Omental fat pad (tissue), 4 donors: ENCODE measurements around the gene FOXJ3. TPM values are rescaled to one million over a fixed set of nuclear protein-coding genes. Genes with fewer than 3 reads are reported as not detected.

Source experiments
- ATAC-seq: fragments of 150-250 bp; one replicate; pipeline ENCODE4 v1.9.1; 2016; ENCODE audit warnings: mild to moderate bottlenecking, moderate library complexity; ENCODE audit not compliant: low FRiP score
- DNase-seq: peaks from one replicate; pipeline ENCODE4 v3.0.0-alpha.2; 2019; ENCODE audit warnings: low spot score
- total RNA-seq, 4 donors: library from RNA; depleted of rRNA; stranded (reverse); fragments of >200 nt; gene quantifications; one replicate each; pipeline ENCODE4 v1.1.0, GENCODE V29; 2016
- TF ChIP-seq, protein P1 (sequence below), 3 donors: fragments of 450-650 bp; IDR thresholded peaks; one replicate each; pipeline ENCODE4 v1.5.1; 2016 to 2017; ENCODE audit warnings: antibody characterized with exemption in 3 of 3, mild to moderate bottlenecking in 3 of 3, moderate library complexity in 2 of 3

The FOXJ3 gene
- total RNA-seq, 4 donors from 2014 or later, result 49.7 to 83.5 (median 56.1) TPM

DNA sequence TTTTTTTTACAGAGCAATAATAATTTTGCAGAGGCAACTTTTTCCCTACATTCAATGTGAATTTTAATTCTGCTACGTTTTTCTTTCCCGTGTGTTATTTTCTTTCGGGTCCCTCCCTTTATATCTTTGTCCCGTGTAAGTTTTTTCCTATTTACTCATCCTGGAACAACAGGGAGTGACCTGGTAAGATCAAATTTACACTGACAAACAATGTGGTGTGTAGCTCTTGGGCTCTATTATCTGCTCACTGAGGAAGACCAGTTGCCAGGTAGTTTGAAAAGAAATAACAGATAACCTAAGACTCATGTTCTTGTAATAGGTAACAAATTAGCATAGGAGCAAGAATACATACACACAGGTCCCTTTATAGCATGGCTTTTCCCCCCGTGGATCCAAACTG lies 136.8 kb downstream of the FOXJ3 start:
- DNase-seq, result no peak
- TF ChIP-seq, protein P1, sequence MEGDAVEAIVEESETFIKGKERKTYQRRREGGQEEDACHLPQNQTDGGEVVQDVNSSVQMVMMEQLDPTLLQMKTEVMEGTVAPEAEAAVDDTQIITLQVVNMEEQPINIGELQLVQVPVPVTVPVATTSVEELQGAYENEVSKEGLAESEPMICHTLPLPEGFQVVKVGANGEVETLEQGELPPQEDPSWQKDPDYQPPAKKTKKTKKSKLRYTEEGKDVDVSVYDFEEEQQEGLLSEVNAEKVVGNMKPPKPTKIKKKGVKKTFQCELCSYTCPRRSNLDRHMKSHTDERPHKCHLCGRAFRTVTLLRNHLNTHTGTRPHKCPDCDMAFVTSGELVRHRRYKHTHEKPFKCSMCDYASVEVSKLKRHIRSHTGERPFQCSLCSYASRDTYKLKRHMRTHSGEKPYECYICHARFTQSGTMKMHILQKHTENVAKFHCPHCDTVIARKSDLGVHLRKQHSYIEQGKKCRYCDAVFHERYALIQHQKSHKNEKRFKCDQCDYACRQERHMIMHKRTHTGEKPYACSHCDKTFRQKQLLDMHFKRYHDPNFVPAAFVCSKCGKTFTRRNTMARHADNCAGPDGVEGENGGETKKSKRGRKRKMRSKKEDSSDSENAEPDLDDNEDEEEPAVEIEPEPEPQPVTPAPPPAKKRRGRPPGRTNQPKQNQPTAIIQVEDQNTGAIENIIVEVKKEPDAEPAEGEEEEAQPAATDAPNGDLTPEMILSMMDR (IDR thresholded peaks at IDR 0.05), result no peak
- ATAC-seq, result no peak

DNA sequence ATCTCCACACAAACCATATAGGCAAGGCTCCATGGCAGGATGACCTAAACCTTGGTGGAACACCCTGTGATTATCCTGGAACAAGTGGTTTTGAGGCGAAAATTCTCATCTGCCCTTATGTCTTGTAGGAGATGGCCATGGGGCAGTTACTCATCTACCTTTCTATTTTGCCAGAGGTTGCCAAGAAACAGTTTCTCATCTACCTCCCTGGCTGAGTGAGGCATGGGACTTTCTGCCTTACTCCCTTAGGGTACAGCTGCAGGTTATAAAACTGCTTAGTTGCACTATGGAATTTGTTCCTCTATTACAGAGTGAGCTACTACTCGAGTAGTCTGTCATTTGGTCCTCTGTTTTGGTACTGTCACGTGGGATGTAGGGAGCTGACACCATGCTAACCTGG lies 139.2 kb downstream of the FOXJ3 start:
- DNase-seq (no peak), ATAC-seq (no peak)
- TF ChIP-seq, protein P1 (IDR thresholded peaks at IDR 0.05), result no peak

DNA sequence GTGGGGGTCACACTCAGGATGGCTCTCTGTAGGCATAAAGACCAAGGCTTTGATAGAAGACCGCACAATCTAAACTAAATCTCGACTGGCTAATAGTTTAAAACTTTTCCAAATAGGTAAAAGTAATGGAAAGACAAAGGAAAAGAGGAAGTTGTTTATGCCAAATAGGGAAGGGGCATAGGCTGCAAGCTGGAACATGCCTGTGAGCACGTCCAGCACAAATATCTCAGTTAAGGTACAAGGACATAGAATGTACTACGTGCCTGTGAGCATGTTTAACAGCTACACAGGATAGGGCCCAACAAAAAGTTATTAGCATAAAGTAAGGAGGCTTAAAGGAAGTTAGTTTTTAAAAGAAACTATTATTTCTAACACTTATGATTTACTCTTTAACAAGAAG lies 142.9 kb downstream of the FOXJ3 start:
- TF ChIP-seq, protein P1 (IDR thresholded peaks at IDR 0.05), result no peak
- DNase-seq (no peak), ATAC-seq (no peak)

DNA sequence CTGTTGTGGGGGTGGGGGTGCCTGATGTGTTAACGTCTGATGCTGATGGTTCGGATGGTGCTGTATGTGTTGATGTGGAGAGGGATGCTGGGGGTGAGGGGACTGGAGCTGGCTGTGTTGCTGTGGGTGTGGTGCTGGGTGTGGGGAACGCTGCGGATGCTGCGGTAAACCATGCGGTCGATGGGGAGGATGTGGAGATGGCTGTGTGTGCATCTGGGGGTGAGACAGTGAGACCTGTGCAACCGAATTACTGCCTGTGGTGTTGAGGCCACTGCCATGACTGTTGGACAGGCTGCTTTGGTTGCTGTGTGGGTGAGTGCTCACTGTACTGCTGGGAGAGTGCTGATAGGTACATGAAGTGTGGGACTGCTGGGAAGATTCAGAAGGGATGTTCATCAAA lies 143.7 kb downstream of the FOXJ3 start:
- ATAC-seq (no peak), DNase-seq (no peak)
- TF ChIP-seq, protein P1 (IDR thresholded peaks at IDR 0.05), result no peak

DNA sequence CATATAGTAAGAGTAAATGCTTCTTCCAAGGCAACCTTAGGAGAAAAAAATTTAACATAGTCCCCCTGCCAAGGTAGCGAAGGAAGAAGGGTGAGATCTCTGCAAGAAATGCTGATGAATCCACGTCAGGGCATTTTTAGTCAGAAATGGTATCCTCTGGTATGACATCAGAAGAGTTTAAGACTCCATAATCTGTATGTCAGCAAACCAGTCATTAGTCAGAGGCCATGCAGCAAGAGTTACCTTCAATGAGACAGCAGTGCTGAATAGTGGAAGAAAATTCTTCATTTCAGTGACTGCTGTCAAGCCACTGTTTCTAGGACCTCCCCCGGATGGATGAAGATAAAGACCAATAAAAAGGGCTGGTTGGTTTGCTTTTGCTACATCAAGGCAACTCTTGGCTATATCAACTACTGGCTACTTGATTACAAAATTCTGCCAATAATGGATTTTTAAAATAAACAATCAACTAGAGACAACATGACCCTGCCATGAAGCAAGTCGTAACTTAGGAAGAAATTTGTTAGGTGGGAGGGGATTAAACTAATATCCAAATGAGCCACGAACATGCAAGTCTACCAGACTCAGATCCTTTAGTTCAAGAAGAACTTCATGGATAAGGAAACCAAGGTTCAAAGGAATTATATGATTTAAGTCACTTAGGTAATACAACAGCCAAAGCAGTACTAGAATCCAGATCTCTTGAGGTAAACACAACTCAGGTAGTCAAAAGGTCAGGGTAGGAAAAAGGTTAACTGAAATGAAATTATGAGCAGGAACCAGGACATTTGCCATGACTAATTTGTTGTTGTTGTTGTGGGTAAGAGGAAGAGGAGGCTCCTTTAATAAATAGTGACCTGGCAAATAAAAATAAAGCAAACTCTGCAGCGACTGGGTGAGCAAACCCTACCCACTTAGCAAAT lies 144.8 kb downstream of the FOXJ3 start:
- DNase-seq (no peak), ATAC-seq (no peak)
- TF ChIP-seq, protein P1 (IDR thresholded peaks at IDR 0.05), result no peak

DNA sequence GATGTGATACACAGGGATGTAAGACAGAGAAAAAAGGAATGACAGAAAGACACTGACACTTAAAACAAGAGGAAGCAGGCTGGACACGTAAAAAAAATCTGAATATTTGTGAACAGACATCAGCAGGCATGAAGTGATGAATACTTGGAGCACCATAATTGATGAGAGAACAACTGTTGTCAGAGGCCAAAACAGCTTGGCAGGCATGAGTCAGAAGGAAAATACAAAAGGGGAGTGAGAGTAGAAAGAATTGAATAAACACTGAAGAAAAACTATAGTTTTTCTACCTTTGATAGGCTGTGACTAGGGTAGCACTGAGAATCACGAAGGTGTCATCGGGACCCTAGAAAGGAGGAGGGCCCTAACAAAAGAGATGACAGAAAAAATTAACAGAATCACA lies 148.9 kb downstream of the FOXJ3 start:
- TF ChIP-seq, protein P1 (IDR thresholded peaks at IDR 0.05), result no peak
- DNase-seq, result no peak
- no peak for ATAC-seq

DNA sequence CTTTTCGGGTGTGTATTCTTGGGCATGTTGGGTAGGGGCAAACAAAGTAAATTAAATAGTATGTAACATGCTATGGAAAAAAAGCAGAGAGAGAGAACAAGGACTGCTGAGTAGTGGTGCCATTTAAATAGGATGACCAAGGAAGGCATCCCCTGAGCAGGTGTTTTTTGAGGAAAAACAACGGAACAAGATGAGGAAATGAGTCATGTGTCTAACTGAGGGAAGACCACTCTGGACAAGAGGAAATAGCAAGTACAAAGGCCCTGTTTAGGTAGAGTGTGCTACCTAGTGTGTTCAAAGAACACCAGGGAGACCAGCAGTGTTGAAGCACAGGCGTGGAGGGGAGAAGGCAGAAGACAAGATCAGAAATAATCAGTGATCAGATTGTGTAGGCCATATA lies 150.4 kb downstream of the FOXJ3 start:
- TF ChIP-seq, protein P1 (IDR thresholded peaks at IDR 0.05), result no peak
- DNase-seq (no peak), ATAC-seq (no peak)
